ENCODE results near the gene DOK4. TPM values are rescaled to one million over a fixed set of nuclear protein-coding genes. Genes with fewer than 3 reads are reported as not detected.

DOK4 gene
- total RNA-seq, 3 donors from 2014 or later (not counting 1 experiment from before 2014, with no cell fraction given) = 0.75 to 2.5 (median 1.5) TPM

- H3K36me3 Mint-ChIP-seq = no peaks in the 10 kb centered on the region
- ATAC-seq = no peak
- no peak overlapping the region for H3K4me3 Mint-ChIP-seq
- no peaks in the 10 kb centered on the region for H3K9me3 Mint-ChIP-seq
- Histone ChIP-seq H3K36me3 (ENCODE audit: control insufficient read depth, insufficient read depth, low read length) (no peaks in the 10 kb centered on the region), H3K4me1 (ENCODE audit: control insufficient read depth, insufficient read depth, low read length) (peaks cover 42% of the 10 kb centered on the region), H3K27me3 (ENCODE audit: control insufficient read depth, insufficient read depth, low read length) (no peaks in the 10 kb centered on the region), H3K4me3 (ENCODE audit: low read length) (no peak overlapping the region), H3K9me3 (ENCODE audit: control insufficient read depth, insufficient read depth, low read length) (no peaks in the 10 kb centered on the region), H3K27ac (ENCODE audit: low read length) (no peak overlapping the region)
- no peak for TF ChIP-seq CTCF (IDR thresholded peaks at IDR 0.05)
- 95% methylated on average over 6 of the region's 6 CpGs for WGBS (ENCODE audit: insufficient coverage)
- no peak overlapping the region for H3K27ac Mint-ChIP-seq
- DNase-seq = no peak
- intact Hi-C loops (cut with micrococcal nuclease) = no loop called here
- peaks cover 0 to 3% of the 10 kb centered on the region in 2 donors for H3K27me3 Mint-ChIP-seq (ENCODE audit: low read depth in 2 of 2)
- peaks cover 24 to 43% of the 10 kb centered on the region in 2 donors for H3K4me1 Mint-ChIP-seq
Measured at GRCh38 chr16:57480754-57481230, 5.5 kb downstream of the DOK4 start.

GRCh38 chr16:57479976-57480753, 6.1 kb downstream of the DOK4 start:
- no peak overlapping the region for H3K4me3 ChIP-seq (ENCODE audit: low read length)
- H3K9me3 ChIP-seq (ENCODE audit: control insufficient read depth, insufficient read depth, low read length) = no peaks in the 10 kb centered on the region
- Mint-ChIP-seq H3K4me1 (peaks cover 19 to 39% of the 10 kb centered on the region in 2 donors), H3K9me3 (no peaks in the 10 kb centered on the region), H3K27me3 (ENCODE audit: low read depth in 2 of 2) (peaks cover 0 to 3% of the 10 kb centered on the region in 2 donors), H3K27ac (no peak overlapping the region), H3K36me3 (no peaks in the 10 kb centered on the region), H3K4me3 (no peak overlapping the region)
- WGBS (ENCODE audit: insufficient coverage) = 90% methylated on average over 15 of the region's 15 CpGs
- no peak for TF ChIP-seq CTCF (IDR thresholded peaks at IDR 0.05)
- intact Hi-C loops (cut with micrococcal nuclease) = loop anchor here (5.0 kb wide), 1 partner anchor 37 kb away; no protein-coding TSS in a partner anchor
- H3K27me3 ChIP-seq (ENCODE audit: control insufficient read depth, insufficient read depth, low read length) = no peaks in the 10 kb centered on the region
- peaks cover 37% of the 10 kb centered on the region for H3K4me1 ChIP-seq (ENCODE audit: control insufficient read depth, insufficient read depth, low read length)
- no peak overlapping the region for H3K27ac ChIP-seq (ENCODE audit: low read length)
- DNase-seq (no peak), ATAC-seq (no peak)
- H3K36me3 ChIP-seq (ENCODE audit: control insufficient read depth, insufficient read depth, low read length) = no peaks in the 10 kb centered on the region

- Mint-ChIP-seq H3K4me1 (peaks cover 19 to 31% of the 10 kb centered on the region in 2 donors), H3K36me3 (no peaks in the 10 kb centered on the region), H3K27me3 (ENCODE audit: low read depth in 2 of 2) (no peaks in the 10 kb centered on the region), H3K9me3 (no peaks in the 10 kb centered on the region), H3K4me3 (peak overlapping the region; percentile 69), H3K27ac (peak overlapping the region in 1 of 2 donors; percentile 31)
- no peak for TF ChIP-seq CTCF (IDR thresholded peaks at IDR 0.05)
- no peaks in the 10 kb centered on the region for H3K27me3 ChIP-seq (ENCODE audit: control insufficient read depth, insufficient read depth, low read length)
- intact Hi-C loops (cut with micrococcal nuclease) = loop anchor here (5.0 kb wide), 1 partner anchor 38 kb away; no protein-coding TSS in a partner anchor
- H3K4me1 ChIP-seq (ENCODE audit: control insufficient read depth, insufficient read depth, low read length) = peaks cover 34% of the 10 kb centered on the region
- no peak overlapping the region for H3K4me3 ChIP-seq (ENCODE audit: low read length)
- no peaks in the 10 kb centered on the region for H3K36me3 ChIP-seq (ENCODE audit: control insufficient read depth, insufficient read depth, low read length)
- no peak overlapping the region for H3K27ac ChIP-seq (ENCODE audit: low read length)
- H3K9me3 ChIP-seq (ENCODE audit: control insufficient read depth, insufficient read depth, low read length) = no peaks in the 10 kb centered on the region
- 50% methylated on average over 36 of the region's 36 CpGs for WGBS (ENCODE audit: insufficient coverage)
- DNase-seq (no peak), ATAC-seq (peak in 1 of 3 donors; percentile 11)
Measured at GRCh38 chr16:57479205-57479975, 6.9 kb downstream of the DOK4 start.

All from natural killer cell (primary cell).